ENCODE data around the gene NR2F6.

Gene NR2F6

DNA sequence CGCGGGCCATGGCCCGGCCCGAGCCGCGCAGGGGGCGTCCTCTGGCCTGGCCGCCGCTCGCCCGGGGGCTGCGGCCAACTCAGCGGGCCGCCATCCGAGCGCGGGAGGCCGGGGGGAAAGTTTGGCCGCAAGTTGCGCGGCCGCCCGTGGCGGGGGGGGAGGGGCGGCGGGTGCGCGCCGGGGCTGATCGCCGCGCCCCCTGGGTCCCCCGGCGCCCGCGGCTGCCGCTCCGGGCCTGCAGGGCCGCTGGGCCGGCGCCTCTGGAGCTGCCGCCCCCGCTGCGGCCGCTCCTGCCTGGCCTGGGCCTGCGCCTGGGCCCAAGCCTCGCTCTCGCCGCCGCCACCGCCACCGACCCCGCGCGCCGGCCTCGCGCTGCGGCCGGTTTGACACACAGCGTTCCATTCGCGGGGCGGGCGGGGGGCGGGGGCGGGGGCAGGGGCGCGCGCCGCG is at the start of gene NR2F6:
NR2F6 (minus strand) TSS at position 385 of the 450 bp plus-strand sequence. CDS start 699 bp downstream, outside the sequence.
- H3K27ac ChIP-seq, result peak within 1 kb of the TSS; percentile 98
- TF ChIP-seq ZFX (IDR thresholded peaks at IDR 0.05), result peak; percentile 72; the same call in 1 of the 2 replicates
- TF ChIP-seq, protein P1, sequence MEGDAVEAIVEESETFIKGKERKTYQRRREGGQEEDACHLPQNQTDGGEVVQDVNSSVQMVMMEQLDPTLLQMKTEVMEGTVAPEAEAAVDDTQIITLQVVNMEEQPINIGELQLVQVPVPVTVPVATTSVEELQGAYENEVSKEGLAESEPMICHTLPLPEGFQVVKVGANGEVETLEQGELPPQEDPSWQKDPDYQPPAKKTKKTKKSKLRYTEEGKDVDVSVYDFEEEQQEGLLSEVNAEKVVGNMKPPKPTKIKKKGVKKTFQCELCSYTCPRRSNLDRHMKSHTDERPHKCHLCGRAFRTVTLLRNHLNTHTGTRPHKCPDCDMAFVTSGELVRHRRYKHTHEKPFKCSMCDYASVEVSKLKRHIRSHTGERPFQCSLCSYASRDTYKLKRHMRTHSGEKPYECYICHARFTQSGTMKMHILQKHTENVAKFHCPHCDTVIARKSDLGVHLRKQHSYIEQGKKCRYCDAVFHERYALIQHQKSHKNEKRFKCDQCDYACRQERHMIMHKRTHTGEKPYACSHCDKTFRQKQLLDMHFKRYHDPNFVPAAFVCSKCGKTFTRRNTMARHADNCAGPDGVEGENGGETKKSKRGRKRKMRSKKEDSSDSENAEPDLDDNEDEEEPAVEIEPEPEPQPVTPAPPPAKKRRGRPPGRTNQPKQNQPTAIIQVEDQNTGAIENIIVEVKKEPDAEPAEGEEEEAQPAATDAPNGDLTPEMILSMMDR (conservative IDR thresholded peaks at IDR 0.05), result no peak

DNA sequence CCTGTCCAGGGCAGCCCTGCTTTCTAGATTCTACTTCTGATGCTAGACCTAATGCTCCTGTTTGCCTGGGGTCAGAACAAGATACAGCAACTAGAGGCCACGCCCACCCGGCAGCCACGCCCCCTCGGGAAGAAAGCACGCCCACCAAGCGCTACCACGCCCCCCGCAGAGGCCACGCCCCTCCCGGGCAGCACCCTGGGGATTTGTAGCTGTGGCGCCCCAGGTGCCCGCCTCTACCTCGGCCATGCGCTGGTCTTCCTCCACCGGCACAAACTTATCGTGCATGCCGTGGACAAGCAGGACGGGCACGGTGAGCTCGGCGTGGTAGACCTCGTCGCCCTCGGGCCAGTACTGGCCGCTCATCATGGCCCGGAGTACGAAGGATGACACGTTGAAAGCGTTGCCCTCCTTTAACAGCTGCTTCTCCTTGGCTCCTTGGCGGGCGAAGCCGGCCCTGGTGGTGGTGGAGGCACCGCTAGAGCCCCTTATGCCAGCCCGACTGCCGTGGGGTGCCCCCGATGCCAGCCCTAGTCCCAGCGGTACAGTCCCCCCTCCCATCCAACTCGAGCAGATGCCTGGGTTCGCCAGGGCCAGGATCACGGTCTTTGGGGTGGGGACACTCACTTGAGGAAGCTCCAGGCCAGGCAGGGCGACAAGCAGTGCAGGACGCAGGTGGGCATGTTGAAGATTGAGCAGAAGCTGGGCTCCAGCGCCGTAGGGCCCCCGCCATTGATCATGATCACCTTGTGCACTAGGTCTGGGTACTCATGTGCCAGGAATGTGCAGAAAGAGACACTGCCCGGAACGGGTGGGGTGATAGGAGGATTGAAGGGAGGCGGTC is 48.6 kb upstream of the NR2F6 start:
- H3K27ac ChIP-seq, result no peak overlapping the region
- no peak for TF ChIP-seq ZFX (IDR thresholded peaks at IDR 0.05)
- TF ChIP-seq, protein P1 (conservative IDR thresholded peaks at IDR 0.05), result no peak

DNA sequence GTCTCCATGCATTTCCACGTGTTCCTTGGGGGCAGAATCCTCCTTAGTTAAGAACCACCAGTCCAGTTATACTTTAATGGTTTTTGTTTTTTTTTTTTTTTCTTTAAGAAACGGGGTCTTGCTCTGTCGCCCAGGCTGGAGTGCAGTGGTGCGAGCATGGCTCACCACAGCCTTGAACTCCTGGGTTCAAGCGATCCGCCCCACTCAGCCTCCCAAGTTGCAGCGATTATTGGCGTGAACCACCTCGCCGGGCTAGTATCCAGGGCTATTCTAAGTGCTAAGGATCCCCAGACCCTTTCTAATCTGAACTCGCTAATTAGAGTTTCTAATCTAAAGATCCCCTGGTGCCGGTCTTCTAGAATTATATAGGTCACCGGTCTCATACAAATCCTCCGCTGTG is 47.9 kb upstream of the NR2F6 start:
- no peak overlapping the region for H3K27ac ChIP-seq
- TF ChIP-seq, protein P1 (conservative IDR thresholded peaks at IDR 0.05), result no peak
- TF ChIP-seq ZFX (IDR thresholded peaks at IDR 0.05), result no peak

DNA sequence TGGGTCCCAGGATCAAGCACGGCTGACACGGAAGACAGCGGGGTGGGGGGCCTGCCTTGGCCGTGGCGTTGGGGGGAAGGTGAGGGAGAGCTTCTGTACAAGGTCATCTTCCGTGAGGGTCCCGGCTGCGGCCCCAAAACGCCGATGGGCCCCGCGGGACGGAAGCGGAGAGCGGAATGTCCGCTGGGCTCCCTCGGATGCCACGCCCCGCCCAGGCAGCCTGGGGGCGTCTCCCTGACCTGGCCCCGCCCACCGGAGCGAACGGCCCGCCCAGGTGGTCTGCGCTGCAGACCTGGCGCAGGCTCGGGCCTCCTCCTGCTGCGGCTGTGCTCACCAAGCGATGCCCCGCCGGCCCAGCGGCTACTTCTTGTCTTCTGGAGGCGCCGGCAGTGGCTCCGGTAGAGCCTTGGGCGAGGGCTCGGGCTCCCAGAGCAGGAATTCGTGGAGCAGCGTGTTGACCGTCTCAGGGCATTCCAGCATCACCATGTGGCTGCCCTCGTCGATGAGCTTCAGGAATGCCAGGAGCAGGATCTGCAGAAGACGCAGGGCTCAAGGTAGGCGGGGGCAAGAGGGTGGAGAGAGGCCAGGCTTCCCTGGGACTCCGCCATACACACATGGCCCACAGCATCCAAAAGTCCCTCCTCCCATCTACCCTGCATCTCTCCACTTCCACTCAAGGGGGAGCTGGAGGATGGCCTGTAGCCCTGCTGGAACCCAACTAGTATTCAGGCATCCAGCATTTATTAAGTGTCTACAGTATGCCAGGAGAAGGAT is 46.8 kb upstream of the NR2F6 start:
- TF ChIP-seq, protein P1 (conservative IDR thresholded peaks at IDR 0.05), result no peak; the same call in 1 of the 2 replicates
- no peak for TF ChIP-seq ZFX (IDR thresholded peaks at IDR 0.05)
- no peak overlapping the region for H3K27ac ChIP-seq

DNA sequence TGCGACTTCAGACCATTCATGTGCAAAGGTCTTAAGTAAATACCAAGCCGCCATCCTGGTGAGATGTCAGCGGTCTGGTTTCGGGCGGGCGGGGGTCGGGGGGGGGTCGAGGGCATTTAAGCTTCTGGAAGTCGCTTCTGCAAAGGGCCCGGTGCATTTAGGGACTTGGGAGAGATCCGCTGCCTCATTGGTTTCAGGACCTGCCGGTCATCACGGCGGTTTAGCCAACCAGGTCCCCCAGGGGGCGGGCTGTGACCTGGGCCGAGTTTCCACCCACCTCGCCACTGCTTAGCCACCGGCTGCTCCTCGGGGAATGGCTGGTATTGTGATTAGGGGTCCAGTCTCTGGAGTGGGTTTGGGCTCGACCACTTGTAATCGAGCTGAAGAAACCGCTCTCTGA is 43.8 kb upstream of the NR2F6 start:
- H3K27ac ChIP-seq, result no peak overlapping the region
- no peak for TF ChIP-seq ZFX (IDR thresholded peaks at IDR 0.05)
- TF ChIP-seq, protein P1 (conservative IDR thresholded peaks at IDR 0.05), result no peak

DNA sequence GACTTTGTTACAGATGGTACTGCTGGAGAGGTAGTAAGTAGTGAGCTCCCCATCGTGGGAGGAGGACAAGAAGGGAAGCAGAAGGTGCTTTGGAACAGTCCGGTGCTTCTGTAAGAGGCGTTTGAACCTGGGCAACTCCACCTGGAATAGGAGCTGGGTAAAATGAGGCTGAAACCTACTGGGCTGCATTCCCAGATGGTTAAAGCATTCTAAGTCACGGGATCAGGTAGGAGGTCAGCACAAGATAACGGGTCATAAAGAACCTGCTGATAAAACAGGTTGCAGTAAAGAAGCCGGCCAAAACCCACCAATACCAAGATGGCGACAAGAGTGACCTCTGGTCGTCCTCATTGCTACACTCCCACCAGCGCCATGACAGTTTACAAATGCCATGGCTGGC is 41.0 kb upstream of the NR2F6 start:
- no peak overlapping the region for H3K27ac ChIP-seq
- TF ChIP-seq, protein P1 (conservative IDR thresholded peaks at IDR 0.05), result no peak
- TF ChIP-seq ZFX (IDR thresholded peaks at IDR 0.05), result no peak

DNA sequence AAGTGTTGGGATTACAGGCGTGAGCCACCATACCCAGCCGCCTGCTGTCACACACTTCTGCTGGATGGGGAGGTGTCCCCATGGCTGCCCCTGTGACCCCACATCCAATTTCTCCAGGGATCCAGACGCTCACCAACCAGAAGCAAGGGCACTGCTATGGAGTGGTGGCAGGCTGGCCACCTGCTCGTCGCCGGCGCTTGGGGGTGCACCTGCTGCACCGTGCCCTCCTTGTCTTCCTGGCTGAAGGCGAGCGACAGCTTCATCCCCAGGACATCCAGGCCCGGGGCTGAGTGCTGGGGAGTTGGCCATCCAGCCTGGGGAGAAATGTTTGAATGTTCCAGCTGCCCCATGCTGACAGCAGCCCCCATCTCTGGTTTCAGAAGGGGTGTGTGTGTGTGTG is 40.5 kb upstream of the NR2F6 start:
- no peak overlapping the region for H3K27ac ChIP-seq
- TF ChIP-seq, protein P1 (conservative IDR thresholded peaks at IDR 0.05), result no peak
- TF ChIP-seq ZFX (IDR thresholded peaks at IDR 0.05), result no peak

All from C4-2B (cell line).